A549 (cell line): Measurements from ENCODE around the gene GGACT. TPM values are rescaled to one million over a fixed set of nuclear protein-coding genes. Genes with fewer than 3 reads are reported as not detected.
"Not testable (repeated sequence)": the region's sequence is repeated elsewhere in the genome, so short reads cannot be mapped to it uniquely, and the experiment has no call there.

Experiments used
- ATAC-seq, 2 experiments: fragments of 200-7000 bp in 1 of 2; fragments of >200 bp in 1 of 2; cut with Nextera tagmentation in 1 of 2; cut with Tn5 transposase in 1 of 2; 3 replicates each; pipeline versions ENCODE4 v1.8.0 to v1.9.1; 2018 to 2020; ENCODE audit warnings: mild to moderate bottlenecking in 1 of 2, moderate library complexity in 1 of 2
- CTCF ChIA-PET: fragments of 300-600 bp; sonication (Branson Sonifier 250); formaldehyde crosslinking; extraction: SDS; loops from one replicate; lab custom pipeline; 2021; ENCODE audit warnings: antibody characterized with exemption, inconsistent platforms; lab: Yijun Ruan, JAX
- POLR2A ChIA-PET: fragments of 350-600 bp; formaldehyde crosslinking; extraction: SDS; loops from one replicate; lab custom pipeline; 2021; ENCODE audit warnings: antibody characterized with exemption, inconsistent platforms; lab: Yijun Ruan, JAX
- DNase-seq, 2 experiments: peaks; one replicate each; pipeline versions ENCODE4 v3.0.0 to v3.0.0-alpha.2; 2011 to 2016; ENCODE audit warnings: low read depth in 1 of 2, low spot score in 1 of 2
- FAIRE-seq: peaks from 2 replicates; lab custom pipeline; 2011; peaks lifted over from hg19 to GRCh38; lab: Jason Lieb, UNC
- H3K27ac ChIP-seq, 2 experiments: fragments of >200 bp; sonication (Bioruptor Twin); formaldehyde crosslinking; 3 replicates each; pipeline ENCODE4 v1.5.1; 2016 to 2017
- H3K4me1 ChIP-seq: fragments of >200 bp; sonication (Bioruptor Twin); formaldehyde crosslinking; 3 replicates; pipeline ENCODE4 v1.6.1; 2016
- H3K4me2 ChIP-seq: fragments of >200 bp; sonication (Bioruptor Twin); formaldehyde crosslinking; 3 replicates; pipeline ENCODE4 v1.6.1; 2016
- H3K4me3 ChIP-seq: fragments of >200 bp; sonication (Bioruptor Twin); formaldehyde crosslinking; 3 replicates; pipeline ENCODE4 v1.5.1; 2016
- H3K9me3 ChIP-seq: fragments of >200 bp; sonication (Bioruptor Twin); formaldehyde crosslinking; 3 replicates; pipeline ENCODE4 v1.6.1; 2016
- CBX2 ChIP-seq: fragments of 200-600 bp; sonication (generic); IDR thresholded peaks from 2 replicates; pipeline ENCODE4 v1.6.1; 2016; ENCODE audit warnings: low read depth, mild to moderate bottlenecking, borderline replicate concordance
- CHD4 ChIP-seq: fragments of 200-600 bp; sonication (generic); IDR thresholded peaks from 2 replicates; pipeline ENCODE4 v1.6.1; 2016; ENCODE audit warnings: antibody characterized with exemption, mild to moderate bottlenecking, borderline replicate concordance
- FOSB ChIP-seq: fragments of 250-450 bp; sonication (Bioruptor Pico); IDR thresholded peaks from 2 replicates; pipeline ENCODE4 v1.5.0; 2020; ENCODE audit warnings: mild to moderate bottlenecking, moderate library complexity
- FOXS1 ChIP-seq: fragments of 250-450 bp; sonication (Bioruptor Pico); IDR thresholded peaks from 2 replicates; pipeline ENCODE4 v1.5.0; 2020; ENCODE audit warnings: mild to moderate bottlenecking, moderate library complexity
- KDM5A ChIP-seq: fragments of 200-600 bp; sonication (generic); IDR thresholded peaks from 2 replicates; pipeline ENCODE4 v1.6.1; 2016; ENCODE audit warnings: antibody characterized with exemption, mild to moderate bottlenecking
- MAFK ChIP-seq: fragments of 450-650 bp; IDR thresholded peaks from 2 replicates; pipeline ENCODE4 v1.6.1; 2014; ENCODE audit not compliant: partially characterized antibody
- NPAS2 ChIP-seq: fragments of 250-450 bp; sonication (Bioruptor Pico); IDR thresholded peaks from 2 replicates; pipeline ENCODE4 v1.8.0; 2022; ENCODE audit warnings: mild to moderate bottlenecking, moderate library complexity, borderline replicate concordance
- NR3C1 ChIP-seq: fragments of >200 bp; sonication (Bioruptor Twin); formaldehyde crosslinking; IDR thresholded peaks from 3 replicates; pipeline ENCODE4 v1.6.1; 2017
- PHF8 ChIP-seq: fragments of 200-600 bp; sonication (generic); IDR thresholded peaks from 2 replicates; pipeline ENCODE4 v1.6.1; 2016; ENCODE audit warnings: low read depth, mild to moderate bottlenecking, antibody characterized with exemption, moderate library complexity, borderline replicate concordance
- POLR2AphosphoS2 ChIP-seq: conservative IDR thresholded peaks from 2 replicates; pipeline ENCODE4 v1.6.1; 2012; ENCODE audit warnings: low read length, improper control_type of control experiment, inconsistent platforms
- RAD21 ChIP-seq, 2 experiments: fragments of >200 bp in 1 of 2; sonication (Bioruptor Twin) in 1 of 2; formaldehyde crosslinking in 1 of 2; IDR thresholded peaks in 1 of 2; conservative IDR thresholded peaks in 1 of 2; 2 replicates in 1 of 2; 3 replicates in 1 of 2; pipeline ENCODE4 v1.6.1; 2012 to 2018; ENCODE audit warnings: inconsistent platforms in 1 of 2
- RCOR1 ChIP-seq: fragments of 150-350 bp; IDR thresholded peaks from 2 replicates; pipeline ENCODE4 v1.6.1; 2014; ENCODE audit warnings: antibody characterized with exemption, low read length, low read depth
- REST ChIP-seq: fragments of 200-600 bp; sonication (generic); IDR thresholded peaks from 2 replicates; pipeline ENCODE4 v1.6.1; 2016; ENCODE audit warnings: antibody characterized with exemption, mild to moderate bottlenecking, moderate library complexity
- SMC3 ChIP-seq: fragments of >200 bp; sonication (Bioruptor Twin); formaldehyde crosslinking; IDR thresholded peaks from 3 replicates; pipeline ENCODE4 v1.6.1; 2018; ENCODE audit warnings: inconsistent platforms
- SREBF2 ChIP-seq: fragments of 450-650 bp; IDR thresholded peaks from 2 replicates; pipeline ENCODE4 v1.6.1; 2014; ENCODE audit warnings: mild to moderate bottlenecking, moderate library complexity
- TFCP2L1 ChIP-seq: fragments of 250-450 bp; sonication (Bioruptor Pico); IDR thresholded peaks from 2 replicates; pipeline ENCODE4 v1.5.0; 2021; ENCODE audit warnings: mild to moderate bottlenecking
- ZC3H11A ChIP-seq: fragments of 450-650 bp; IDR thresholded peaks from 2 replicates; pipeline ENCODE4 v1.6.1; 2014; ENCODE audit warnings: antibody characterized with exemption, mild to moderate bottlenecking
- ZSCAN20 ChIP-seq: fragments of 250-450 bp; sonication (Bioruptor Pico); IDR thresholded peaks from 2 replicates; pipeline ENCODE4 v1.8.0; 2022; ENCODE audit warnings: mild to moderate bottlenecking, moderate library complexity
- WGBS: methylation state at CpG from one replicate; pipeline ENCODE4 v1.1.6; 2017; ENCODE audit errors: missing lambda C conversion rate; 5-methylcytosine and 5-hydroxymethylcytosine counted together
- polyA plus RNA-seq, 4 experiments: library from polyadenylated mRNA; depleted of rRNA in 3 of 4; stranded (reverse); fragments of >200 nt; fragmentation: RNase III in 1 of 4; extraction: RNeasy Plus Mini Kit Qiagen cat#74134 plus additional on column Dnase treatment in 1 of 4; gene quantifications; 2 replicates in 3 of 4; 3 replicates in 1 of 4; pipeline ENCODE4 v1.2.3, GENCODE V29; 2011 to 2017
- TF ChIP-seq, protein P1 (sequence below): fragments of >200 bp; sonication (Bioruptor Twin); formaldehyde crosslinking; IDR thresholded peaks from 3 replicates; pipeline ENCODE4 v1.5.1; 2016
- TF ChIP-seq, protein P2 (sequence below): IDR thresholded peaks from 2 replicates; pipeline ENCODE4 v1.6.1; 2012

The GGACT gene
- polyA plus RNA-seq, 2 of the 4 experiments (the other 2 are of a cell fraction) = 2.7 to 8.6 TPM

DNA sequence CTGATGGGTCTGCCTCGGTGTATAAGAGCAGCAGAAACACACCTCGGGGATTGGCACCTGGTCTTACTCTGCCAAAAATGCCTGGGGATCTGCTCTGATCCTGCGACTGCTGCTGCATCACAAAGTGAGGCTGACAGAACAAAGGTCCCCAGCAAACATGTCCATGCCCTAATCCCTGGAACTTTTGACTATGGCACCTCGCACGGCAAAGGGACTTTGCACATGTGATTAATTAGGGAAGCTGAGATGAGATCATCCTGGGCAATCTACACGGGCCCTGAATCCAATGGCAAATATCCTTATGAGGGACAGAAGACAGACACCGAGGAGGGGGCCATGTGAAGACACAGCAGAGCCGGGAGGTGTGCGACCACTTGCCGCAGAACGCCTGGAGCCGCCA lies 8.5 kb downstream of the GGACT start:
- WGBS = 87% methylated on average over 9 of the region's 12 CpGs

GRCh38 chr13:100577239-100577638 lies 11.3 kb downstream of the GGACT start:
- peak; percentile 31 for TF ChIP-seq ZC3H11A
- H3K4me2 ChIP-seq, DNase-seq, H3K27ac ChIP-seq, ATAC-seq, FAIRE-seq, H3K9me3 ChIP-seq, POLR2A ChIA-PET, H3K4me1 ChIP-seq, H3K4me3 ChIP-seq: not testable (repeated sequence)
- 91% methylated on average over 4 of the region's 4 CpGs for WGBS
- CTCF ChIA-PET = interaction anchor here (1.1 to 1.2 kb wide), 2 partner anchors 8 to 11 kb away, joined by 3 to 4 read pairs; partner anchors contain the start of gene GGACT

More for the DNA sequence above, 8.5 kb downstream of the GGACT start:
- ChIA-PET POLR2A (no interaction called here), CTCF (interaction anchor here (1.0 kb wide), 1 partner anchor 9 kb away, joined by 4 read pairs; the partner anchor contains the start of gene GGACT)
- H3K9me3 ChIP-seq = peaks cover 5% of the 10 kb centered on the region; the same call in 1 of the 3 replicates
- no peak for ATAC-seq
- H3K4me3 ChIP-seq = no peak overlapping the region
- DNase-seq = no peak
- FAIRE-seq = no peak
- H3K4me1 ChIP-seq = no peaks in the 10 kb centered on the region
- TF ChIP-seq FOSB (CRISPR knock-in tag) (no peak), ZSCAN20 (CRISPR knock-in tag) (no peak), TFCP2L1 (CRISPR knock-in tag) (no peak)
- TF ChIP-seq, protein P1, sequence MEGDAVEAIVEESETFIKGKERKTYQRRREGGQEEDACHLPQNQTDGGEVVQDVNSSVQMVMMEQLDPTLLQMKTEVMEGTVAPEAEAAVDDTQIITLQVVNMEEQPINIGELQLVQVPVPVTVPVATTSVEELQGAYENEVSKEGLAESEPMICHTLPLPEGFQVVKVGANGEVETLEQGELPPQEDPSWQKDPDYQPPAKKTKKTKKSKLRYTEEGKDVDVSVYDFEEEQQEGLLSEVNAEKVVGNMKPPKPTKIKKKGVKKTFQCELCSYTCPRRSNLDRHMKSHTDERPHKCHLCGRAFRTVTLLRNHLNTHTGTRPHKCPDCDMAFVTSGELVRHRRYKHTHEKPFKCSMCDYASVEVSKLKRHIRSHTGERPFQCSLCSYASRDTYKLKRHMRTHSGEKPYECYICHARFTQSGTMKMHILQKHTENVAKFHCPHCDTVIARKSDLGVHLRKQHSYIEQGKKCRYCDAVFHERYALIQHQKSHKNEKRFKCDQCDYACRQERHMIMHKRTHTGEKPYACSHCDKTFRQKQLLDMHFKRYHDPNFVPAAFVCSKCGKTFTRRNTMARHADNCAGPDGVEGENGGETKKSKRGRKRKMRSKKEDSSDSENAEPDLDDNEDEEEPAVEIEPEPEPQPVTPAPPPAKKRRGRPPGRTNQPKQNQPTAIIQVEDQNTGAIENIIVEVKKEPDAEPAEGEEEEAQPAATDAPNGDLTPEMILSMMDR = no peak
- H3K4me2 ChIP-seq = no peak overlapping the region
- H3K27ac ChIP-seq = no peak overlapping the region

DNA sequence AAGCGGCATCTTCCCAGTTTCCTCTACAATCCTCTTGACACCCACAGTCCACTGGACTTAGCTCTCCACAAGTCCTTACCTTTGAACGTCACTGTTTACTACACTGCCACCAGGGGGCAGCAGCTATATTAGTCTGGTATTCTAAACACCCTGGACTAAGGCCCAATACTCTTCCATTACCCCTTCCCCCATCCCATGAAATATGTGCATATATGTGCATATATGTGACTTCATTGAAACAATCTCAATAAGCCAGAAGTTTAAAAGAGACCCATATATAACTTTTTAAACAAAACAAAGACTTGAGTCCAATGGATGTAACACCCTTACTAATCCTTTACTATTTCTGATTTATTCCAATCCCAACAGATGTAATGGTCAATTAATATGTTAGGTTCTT lies 15.5 kb downstream of the GGACT start:
- DNase-seq (peak; percentile 39 to 80), ATAC-seq (peak; percentile 82 to 95; a peak in 5 of 6 replicates), FAIRE-seq (no peak)
- Histone ChIP-seq H3K4me1 (no peaks in the 10 kb centered on the region), H3K4me2 (no peak overlapping the region), H3K27ac (no peak overlapping the region), H3K4me3 (no peak overlapping the region), H3K9me3 (no peaks in the 10 kb centered on the region)
- CTCF ChIA-PET = interaction anchor here (0.7 to 3.2 kb wide), 12 partner anchors 9 to 902 kb away, joined by 3 to 27 read pairs (median 4); partner anchors contain the start of gene GGACT
- TF ChIP-seq, protein P1 = peak; percentile 70
- TF ChIP-seq SMC3 (0 out of 3 replicates have a peak, but pooled peaks have one; percentile 34), RAD21 (conservative IDR thresholded peaks at IDR 0.05 in 1 of 2, IDR thresholded peaks at IDR 0.05 in 1 of 2) (peak; percentile 40 to 46), SREBF2 (no peak)
- WGBS = 25% methylated on average over 2 of the region's 2 CpGs
- POLR2A ChIA-PET = no interaction called here

DNA sequence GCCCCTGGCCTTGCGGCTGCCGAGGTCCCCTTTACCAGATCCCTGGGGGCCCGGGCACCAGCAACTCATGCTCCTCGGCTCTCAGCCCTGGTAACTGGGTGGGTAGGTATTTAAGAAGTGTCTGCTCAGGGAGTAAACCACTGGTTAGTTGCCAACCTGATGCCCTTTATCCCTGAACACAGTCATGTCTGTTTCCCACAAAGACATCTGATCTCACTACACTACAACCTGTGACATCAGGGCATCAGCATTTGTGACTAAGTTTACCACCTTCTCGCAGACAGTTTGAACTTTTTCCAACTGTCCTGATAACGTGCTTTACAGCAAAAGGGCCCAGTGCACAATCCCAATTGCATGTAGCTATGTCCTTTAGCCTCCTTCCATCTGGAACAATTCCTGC lies 22.0 kb downstream of the GGACT start:
- TF ChIP-seq KDM5A = no peak
- TF ChIP-seq REST = no peak
- no peak for TF ChIP-seq POLR2AphosphoS2
- TF ChIP-seq NR3C1 = no peak
- TF ChIP-seq MAFK = no peak
- TF ChIP-seq CHD4 = no peak
- TF ChIP-seq, protein P2, sequence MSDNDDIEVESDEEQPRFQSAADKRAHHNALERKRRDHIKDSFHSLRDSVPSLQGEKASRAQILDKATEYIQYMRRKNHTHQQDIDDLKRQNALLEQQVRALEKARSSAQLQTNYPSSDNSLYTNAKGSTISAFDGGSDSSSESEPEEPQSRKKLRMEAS = no peak
- no peak for TF ChIP-seq NPAS2 (CRISPR knock-in tag)
- TF ChIP-seq RCOR1 = no peak
- TF ChIP-seq CBX2 = no peak
- no peak for TF ChIP-seq PHF8
- no peak for TF ChIP-seq FOXS1
- DNase-seq = peak in 1 of 2 experiments; percentile 19
- CTCF ChIA-PET = no interaction called here
- H3K4me2 ChIP-seq = no peak overlapping the region
- no peak overlapping the region for H3K27ac ChIP-seq
- no peak for FAIRE-seq
- no peak overlapping the region for H3K4me3 ChIP-seq
- 60% methylated on average over 6 of the region's 6 CpGs for WGBS
- peaks cover 6% of the 10 kb centered on the region; the same call in 2 of the 3 replicates for H3K4me1 ChIP-seq
- POLR2A ChIA-PET = no interaction called here
- ATAC-seq = peak in 1 of 2 experiments; percentile 34; a peak in 2 of 6 replicates
- no peaks in the 10 kb centered on the region for H3K9me3 ChIP-seq
